Activated T-cell treated with anti-CD3 and anti-CD28 coated beads, Interleukin-2, amount 50 U/mL, for 72 hours (primary cell): ENCODE data around the gene NFYA. TPM values are rescaled to one million over a fixed set of nuclear protein-coding genes. Genes with fewer than 3 reads are reported as not detected.

Experiments used
- ATAC-seq, 2 donors: fragments of 150-1000 bp; cut with Tn5 transposase; replicated peaks in 1 of 2; 2 replicates each; pipeline ENCODE4 v1.10.0; 2021; ENCODE audit warnings: moderate library complexity in 2 of 2, mild to moderate bottlenecking in 1 of 2
- DNase-seq, 2 donors: peaks; one replicate each; pipeline ENCODE4 v3.0.0; 2021 to 2022; ENCODE audit warnings: mixed read lengths in 1 of 2
- H3K27ac Mint-ChIP-seq: one replicate; pipeline ENCODE4 v1.8.0; 2022; ENCODE audit warnings: mild to moderate bottlenecking, moderate library complexity, mixed read lengths
- H3K27me3 Mint-ChIP-seq: one replicate; pipeline ENCODE4 v1.8.0; 2022; ENCODE audit warnings: low read depth, mixed read lengths
- H3K36me3 Mint-ChIP-seq, 2 donors: one replicate each; pipeline ENCODE4 v1.8.0; 2022; ENCODE audit warnings: mixed read lengths in 2 of 2, mild to moderate bottlenecking in 1 of 2; ENCODE audit not compliant: insufficient read depth in 2 of 2
- H3K4me1 Mint-ChIP-seq: one replicate; pipeline ENCODE4 v1.8.0; 2022; ENCODE audit warnings: low read depth, mixed read lengths
- H3K4me3 Mint-ChIP-seq, 2 donors: one replicate each; pipeline ENCODE4 v1.8.0; 2022; ENCODE audit warnings: mild to moderate bottlenecking in 2 of 2, mixed read lengths in 2 of 2, moderate library complexity in 2 of 2
- H3K9me3 Mint-ChIP-seq, 2 donors: one replicate each; pipeline ENCODE4 v1.8.0; 2022; ENCODE audit warnings: mixed read lengths in 2 of 2
- total RNA-seq, 2 donors: library from RNA; stranded (reverse); gene quantifications; one replicate each; pipeline ENCODE4 v1.2.3, GENCODE V29; 2022

NFYA gene
- total RNA-seq: 10 to 100 TPM; 32.4 to 34.4 TPM

DNA sequence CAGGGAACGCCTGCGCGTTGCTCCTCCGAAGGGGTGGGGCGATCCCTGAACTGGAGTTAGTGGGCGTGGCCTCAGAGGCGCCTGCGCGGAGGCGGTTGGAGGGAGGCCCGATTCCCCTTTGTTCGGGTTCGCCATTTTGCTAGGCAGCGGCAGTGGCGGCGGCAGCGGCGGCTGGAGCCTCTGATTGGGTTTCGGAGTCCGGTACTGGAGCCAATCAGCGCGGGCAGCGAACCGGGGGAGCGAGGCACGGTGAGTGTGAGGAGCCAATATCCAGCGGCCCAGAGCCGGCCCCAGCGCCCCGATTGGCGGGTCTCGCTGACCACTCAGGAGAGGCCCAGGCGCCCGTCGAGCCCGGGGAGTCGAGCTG is at the start of gene NFYA:
Gene NFYA, plus strand, starts transcription at position 139 of the 367 bp plus-strand sequence. CDS start 6,116 bp downstream, outside the sequence.
- Mint-ChIP-seq H3K9me3 (no peaks in the 10 kb centered on the region), H3K27ac (peak within 1 kb of the TSS; percentile 97), H3K27me3 (no peaks in the 10 kb centered on the region), H3K4me3 (peak within 1 kb of the TSS; percentile 97 to 98), H3K4me1 (peaks cover 48% of the 10 kb centered on the region), H3K36me3 (peaks cover 7 to 8% of the 10 kb centered on the region in 2 donors)
- ATAC-seq: peak; percentile 79 to 81
- no peak for DNase-seq

DNA sequence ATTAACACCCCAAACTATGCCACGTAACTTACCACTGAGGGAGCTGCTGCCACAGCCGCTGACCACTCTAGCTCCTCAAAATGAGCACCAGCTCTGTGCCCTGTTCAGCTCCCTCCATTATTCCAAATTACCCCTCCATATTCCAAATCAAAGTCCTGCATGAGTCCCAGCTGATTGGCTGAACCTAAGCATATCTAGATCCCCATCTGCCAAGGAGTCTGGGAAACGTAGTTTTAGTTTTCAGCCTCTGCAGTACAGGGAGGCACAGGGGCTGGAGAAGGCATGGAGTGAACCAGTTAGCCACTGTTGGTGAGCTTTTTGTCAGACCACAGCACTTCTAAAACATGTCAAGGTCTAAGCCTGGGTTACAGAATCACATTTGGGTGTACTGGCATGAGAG is 49.7 kb upstream of the NFYA start:
- H3K4me3 Mint-ChIP-seq: no peak overlapping the region
- ATAC-seq (no peak), DNase-seq (no peak)
- H3K36me3 Mint-ChIP-seq: no peaks in the 10 kb centered on the region
- H3K27me3 Mint-ChIP-seq: no peaks in the 10 kb centered on the region
- no peaks in the 10 kb centered on the region for H3K9me3 Mint-ChIP-seq
- no peak overlapping the region for H3K27ac Mint-ChIP-seq
- peaks cover 13% of the 10 kb centered on the region for H3K4me1 Mint-ChIP-seq

GRCh38 chr6:41025966-41026530 is 46.7 kb upstream of the NFYA start:
- H3K27me3 Mint-ChIP-seq: no peaks in the 10 kb centered on the region
- ATAC-seq (no peak), DNase-seq (no peak)
- H3K36me3 Mint-ChIP-seq: no peaks in the 10 kb centered on the region
- H3K27ac Mint-ChIP-seq: no peak overlapping the region
- no peaks in the 10 kb centered on the region for H3K9me3 Mint-ChIP-seq
- no peak overlapping the region for H3K4me3 Mint-ChIP-seq
- peaks cover 23% of the 10 kb centered on the region for H3K4me1 Mint-ChIP-seq

GRCh38 chr6:41027241-41027640 is 45.5 kb upstream of the NFYA start:
- Mint-ChIP-seq H3K27me3 (no peaks in the 10 kb centered on the region), H3K9me3 (no peaks in the 10 kb centered on the region), H3K36me3 (no peaks in the 10 kb centered on the region), H3K4me3 (peak overlapping the region; percentile 60 to 85), H3K4me1 (peaks cover 23% of the 10 kb centered on the region), H3K27ac (peak overlapping the region; percentile 67)
- no peak for ATAC-seq
- DNase-seq: no peak

- Mint-ChIP-seq H3K27me3 (no peaks in the 10 kb centered on the region), H3K4me3 (peak overlapping the region; percentile 60 to 85), H3K36me3 (no peaks in the 10 kb centered on the region), H3K9me3 (no peaks in the 10 kb centered on the region), H3K4me1 (peaks cover 23% of the 10 kb centered on the region), H3K27ac (peak overlapping the region; percentile 67)
- peak; percentile 81 to 93 for DNase-seq
- peak; percentile 90 to 91 for ATAC-seq
These were observed 44.8 kb upstream of the NFYA start for GRCh38 chr6:41027799-41028560.

GRCh38 chr6:41028561-41029412 is 44.0 kb upstream of the NFYA start:
- peak; percentile 48 to 58 for ATAC-seq
- Mint-ChIP-seq H3K9me3 (no peaks in the 10 kb centered on the region), H3K36me3 (no peaks in the 10 kb centered on the region), H3K4me1 (peaks cover 23% of the 10 kb centered on the region), H3K4me3 (peak overlapping the region; percentile 60 to 85), H3K27ac (peak overlapping the region; percentile 47), H3K27me3 (no peaks in the 10 kb centered on the region)
- DNase-seq: peak in 1 of 2 donors; percentile 8

GRCh38 chr6:41032830-41033229 is 39.9 kb upstream of the NFYA start:
- DNase-seq: no peak
- peaks cover 13% of the 10 kb centered on the region for H3K4me1 Mint-ChIP-seq
- H3K9me3 Mint-ChIP-seq: no peaks in the 10 kb centered on the region
- no peaks in the 10 kb centered on the region for H3K36me3 Mint-ChIP-seq
- H3K27ac Mint-ChIP-seq: no peak overlapping the region
- no peak overlapping the region for H3K4me3 Mint-ChIP-seq
- no peaks in the 10 kb centered on the region for H3K27me3 Mint-ChIP-seq
- no peak for ATAC-seq

GRCh38 chr6:41033776-41034175 is 39.0 kb upstream of the NFYA start:
- DNase-seq (no peak), ATAC-seq (no peak)
- H3K9me3 Mint-ChIP-seq: no peaks in the 10 kb centered on the region
- H3K36me3 Mint-ChIP-seq: no peaks in the 10 kb centered on the region
- H3K4me1 Mint-ChIP-seq: peaks cover 6% of the 10 kb centered on the region
- H3K27ac Mint-ChIP-seq: no peak overlapping the region
- no peak overlapping the region for H3K4me3 Mint-ChIP-seq
- no peaks in the 10 kb centered on the region for H3K27me3 Mint-ChIP-seq

- Mint-ChIP-seq H3K36me3 (no peaks in the 10 kb centered on the region), H3K27ac (no peak overlapping the region), H3K4me3 (no peak overlapping the region), H3K9me3 (no peaks in the 10 kb centered on the region), H3K27me3 (no peaks in the 10 kb centered on the region), H3K4me1 (peaks cover 8% of the 10 kb centered on the region)
- ATAC-seq (no peak), DNase-seq (no peak)
These were observed 36.6 kb upstream of the NFYA start for GRCh38 chr6:41036186-41036585.

- no peak overlapping the region for H3K4me3 Mint-ChIP-seq
- no peaks in the 10 kb centered on the region for H3K36me3 Mint-ChIP-seq
- H3K4me1 Mint-ChIP-seq: peaks cover 8% of the 10 kb centered on the region
- no peaks in the 10 kb centered on the region for H3K9me3 Mint-ChIP-seq
- H3K27me3 Mint-ChIP-seq: no peaks in the 10 kb centered on the region
- DNase-seq: no peak
- no peak overlapping the region for H3K27ac Mint-ChIP-seq
- ATAC-seq: no peak
These were observed 36.2 kb upstream of the NFYA start for GRCh38 chr6:41036601-41037000.

DNA sequence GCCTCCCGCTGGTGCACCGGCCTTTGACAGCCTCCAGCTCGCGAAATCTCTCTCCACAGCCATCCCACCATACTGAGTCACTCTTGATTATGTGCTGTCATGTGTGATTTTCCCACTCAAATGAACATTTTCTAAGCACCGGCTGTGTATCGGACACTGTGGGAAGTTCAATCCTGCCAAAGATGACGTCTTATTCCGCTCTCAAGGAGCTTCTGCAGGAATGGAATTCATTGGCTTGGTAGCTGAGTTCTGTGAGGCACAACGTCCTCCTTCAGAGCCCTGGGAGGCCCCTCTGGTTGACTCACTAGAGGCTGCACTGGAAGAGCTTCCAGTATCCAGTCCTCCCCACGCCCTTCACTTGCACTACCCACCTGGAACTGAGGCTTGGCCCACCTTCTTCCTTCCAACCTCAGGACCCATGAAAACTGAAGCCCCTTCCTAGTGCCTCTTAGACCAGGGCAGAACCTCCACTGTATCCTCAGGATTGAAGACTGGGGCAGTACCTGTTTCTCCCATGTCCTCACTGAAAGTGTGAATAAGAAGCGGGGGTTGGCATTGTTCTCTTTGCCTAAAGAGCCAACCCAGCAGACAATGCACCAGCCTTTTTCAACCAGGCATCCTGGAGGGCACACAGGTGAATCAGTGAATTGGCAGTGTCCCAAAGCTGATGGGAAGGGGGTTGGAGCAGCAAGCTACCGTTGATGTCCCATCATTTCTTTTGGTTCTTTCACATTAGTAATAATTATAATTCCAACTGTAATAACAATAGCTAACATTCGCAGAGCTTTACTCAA is 35.5 kb upstream of the NFYA start:
- Mint-ChIP-seq H3K27me3 (no peaks in the 10 kb centered on the region), H3K27ac (no peak overlapping the region), H3K4me1 (peaks cover 8% of the 10 kb centered on the region), H3K9me3 (no peaks in the 10 kb centered on the region), H3K36me3 (no peaks in the 10 kb centered on the region), H3K4me3 (no peak overlapping the region)
- no peak for DNase-seq
- no peak for ATAC-seq

DNA sequence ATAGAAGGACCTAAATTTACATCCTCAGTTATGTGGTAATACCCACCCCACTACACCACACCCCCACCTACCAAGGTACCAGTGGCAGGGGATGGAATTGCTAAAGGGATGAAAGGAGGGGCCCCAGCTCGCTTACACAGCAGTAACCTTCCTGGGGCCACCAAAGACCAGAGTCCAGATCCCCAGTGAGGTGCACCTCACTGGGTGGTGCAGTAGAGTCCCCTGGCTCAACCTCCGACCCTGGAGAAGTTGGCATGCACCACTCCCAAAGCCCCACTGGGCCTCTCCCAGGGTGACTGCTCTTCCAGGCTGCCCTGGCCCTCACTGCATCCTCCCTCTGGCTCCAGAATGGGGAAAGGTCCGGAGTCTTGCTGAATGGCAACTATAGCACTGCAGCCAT is 34.6 kb upstream of the NFYA start:
- H3K4me3 Mint-ChIP-seq: no peak overlapping the region
- no peaks in the 10 kb centered on the region for H3K36me3 Mint-ChIP-seq
- no peaks in the 10 kb centered on the region for H3K9me3 Mint-ChIP-seq
- H3K27ac Mint-ChIP-seq: no peak overlapping the region
- DNase-seq (no peak), ATAC-seq (no peak)
- H3K4me1 Mint-ChIP-seq: peaks cover 8% of the 10 kb centered on the region
- no peaks in the 10 kb centered on the region for H3K27me3 Mint-ChIP-seq
